Measurements from ENCODE around the gene SCRN1.

DNA sequence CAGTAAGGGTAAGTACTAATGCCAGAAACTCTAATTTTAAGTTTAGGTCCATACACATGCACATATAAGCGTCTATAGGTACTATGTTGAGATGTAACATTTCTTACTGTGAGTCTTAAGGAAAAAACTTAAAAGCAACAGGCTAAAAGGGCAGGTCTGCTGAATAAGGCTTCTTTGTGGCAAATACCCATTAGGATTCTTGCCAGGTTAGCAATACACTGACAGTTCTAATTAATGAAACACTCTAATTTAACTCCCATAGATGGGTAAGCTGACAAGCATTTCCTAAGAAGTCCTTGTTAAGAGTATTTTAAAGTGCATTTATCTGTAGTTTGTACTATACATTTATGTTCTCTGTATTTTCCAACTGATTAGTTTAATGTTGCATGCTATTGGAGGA, 14.0 kb downstream of the SCRN1 start:
- TF ChIP-seq, protein P1, sequence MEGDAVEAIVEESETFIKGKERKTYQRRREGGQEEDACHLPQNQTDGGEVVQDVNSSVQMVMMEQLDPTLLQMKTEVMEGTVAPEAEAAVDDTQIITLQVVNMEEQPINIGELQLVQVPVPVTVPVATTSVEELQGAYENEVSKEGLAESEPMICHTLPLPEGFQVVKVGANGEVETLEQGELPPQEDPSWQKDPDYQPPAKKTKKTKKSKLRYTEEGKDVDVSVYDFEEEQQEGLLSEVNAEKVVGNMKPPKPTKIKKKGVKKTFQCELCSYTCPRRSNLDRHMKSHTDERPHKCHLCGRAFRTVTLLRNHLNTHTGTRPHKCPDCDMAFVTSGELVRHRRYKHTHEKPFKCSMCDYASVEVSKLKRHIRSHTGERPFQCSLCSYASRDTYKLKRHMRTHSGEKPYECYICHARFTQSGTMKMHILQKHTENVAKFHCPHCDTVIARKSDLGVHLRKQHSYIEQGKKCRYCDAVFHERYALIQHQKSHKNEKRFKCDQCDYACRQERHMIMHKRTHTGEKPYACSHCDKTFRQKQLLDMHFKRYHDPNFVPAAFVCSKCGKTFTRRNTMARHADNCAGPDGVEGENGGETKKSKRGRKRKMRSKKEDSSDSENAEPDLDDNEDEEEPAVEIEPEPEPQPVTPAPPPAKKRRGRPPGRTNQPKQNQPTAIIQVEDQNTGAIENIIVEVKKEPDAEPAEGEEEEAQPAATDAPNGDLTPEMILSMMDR (conservative IDR thresholded peaks at IDR 0.05; ENCODE audit: low read depth, low read length) = no peak
- no peak for TF ChIP-seq EZH2phosphoT487 (IDR thresholded peaks at IDR 0.05; ENCODE audit: borderline replicate concordance, low read length)
